HG03095 (cell line): ENCODE measurements around the gene AKAP6.

ENCODE experiments used
- ATAC-seq: cut with Tn5 transposase; IDR thresholded peaks from one replicate; pipeline ENCODE4 v1.9.1; 2021; ENCODE audit warnings: moderate library complexity; ENCODE audit not compliant: unreplicated experiment

The AKAP6 gene

DNA sequence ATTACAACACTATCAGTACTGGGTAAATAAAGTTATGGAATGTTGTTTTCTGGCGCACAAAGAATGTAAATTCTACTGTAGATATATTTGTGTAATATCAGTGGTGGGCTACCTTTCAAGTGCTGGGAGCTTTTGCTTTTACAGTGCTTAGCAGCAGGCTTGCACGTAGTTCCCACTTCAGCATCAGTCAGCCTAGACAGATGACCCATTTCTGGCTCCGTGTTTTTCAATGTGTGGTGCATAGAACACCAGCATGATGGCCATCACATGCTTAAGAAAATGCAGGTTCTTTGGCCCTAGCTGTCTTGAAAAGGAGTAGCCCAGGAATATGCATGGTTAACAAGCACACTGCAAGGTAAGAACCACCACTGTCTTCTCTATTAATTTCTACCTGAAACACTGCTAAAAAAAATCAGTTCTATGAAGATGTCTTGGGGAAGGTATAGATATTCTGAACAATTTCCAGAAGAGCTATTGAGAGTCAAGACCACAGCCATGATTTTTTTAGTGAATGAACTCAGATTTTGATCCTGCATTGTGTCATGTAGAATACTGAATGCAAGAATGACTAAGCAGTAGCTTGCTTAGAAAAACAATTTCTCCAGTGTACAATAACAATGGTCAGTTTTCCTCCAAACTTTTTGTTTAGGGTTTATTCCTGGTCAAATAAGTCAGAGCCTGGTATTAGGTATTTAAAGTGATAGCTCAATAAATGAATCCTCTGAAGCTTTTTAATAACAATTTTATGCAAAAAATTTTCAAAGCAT lies 195.7 kb downstream of the AKAP6 start:
- ATAC-seq = no peak

DNA sequence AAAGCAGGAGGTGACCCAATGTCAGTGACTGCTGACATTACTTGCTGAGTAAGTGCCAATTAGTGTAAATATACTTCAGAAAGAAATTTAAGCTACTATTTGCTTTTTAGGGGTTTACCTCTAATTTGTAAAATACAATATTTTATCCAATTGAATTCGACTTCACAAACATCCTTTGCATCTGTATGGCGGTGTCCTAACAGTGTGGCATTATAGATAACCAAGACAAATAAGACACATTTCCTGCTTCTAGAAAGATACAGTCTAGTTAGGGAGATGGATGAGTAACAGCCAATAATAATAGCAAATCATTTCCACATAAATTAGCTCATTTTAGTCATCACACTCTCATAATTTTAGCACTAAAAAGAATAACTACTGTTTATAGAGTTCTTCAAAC lies 196.5 kb downstream of the AKAP6 start:
- ATAC-seq = no peak

DNA sequence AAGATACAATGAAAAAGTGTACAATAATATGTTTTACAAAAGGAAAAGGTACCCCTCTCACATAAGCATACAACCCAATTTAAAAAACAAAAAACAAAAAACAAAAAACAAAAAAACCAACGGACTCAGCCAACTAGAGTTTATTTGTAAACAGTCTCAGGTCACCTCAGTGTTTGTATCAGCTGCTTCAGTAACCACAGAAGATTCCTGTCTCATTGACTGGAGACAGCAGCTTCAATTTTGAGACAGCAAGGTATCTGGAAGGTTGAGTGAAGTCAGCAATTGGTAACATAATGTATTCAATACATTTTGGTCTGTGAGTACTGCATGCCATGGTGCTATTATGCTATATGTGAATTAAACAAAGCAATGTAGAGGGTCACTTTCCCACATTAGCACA lies 201.7 kb downstream of the AKAP6 start:
- no peak for ATAC-seq

DNA sequence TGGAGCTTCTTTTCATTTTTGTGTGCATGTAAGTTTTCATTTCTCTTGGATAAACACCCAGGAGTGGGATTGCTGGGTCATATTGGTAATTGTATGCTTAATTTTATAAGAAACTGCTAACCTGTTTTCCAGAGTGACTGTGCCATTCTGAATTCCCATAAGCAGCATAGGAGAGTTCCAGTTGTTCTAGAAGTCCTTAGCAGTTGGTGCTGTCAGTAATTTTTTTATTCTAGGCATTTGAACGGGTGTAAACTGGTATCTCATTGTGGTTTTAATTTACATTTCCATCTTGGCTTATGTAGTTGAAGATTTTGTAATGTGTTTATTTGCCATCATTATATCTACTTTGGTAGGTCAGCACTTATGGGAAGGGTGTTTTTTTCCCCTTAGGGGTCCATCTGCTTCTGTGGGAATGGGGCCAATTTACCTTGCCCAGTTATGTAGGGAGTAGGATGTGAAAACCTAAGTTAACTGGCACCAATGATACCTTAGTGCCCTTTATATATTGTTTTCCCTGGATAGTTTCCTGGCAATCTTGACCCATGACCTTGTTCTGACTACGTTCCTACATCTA lies 202.9 kb downstream of the AKAP6 start:
- ATAC-seq = no peak

DNA sequence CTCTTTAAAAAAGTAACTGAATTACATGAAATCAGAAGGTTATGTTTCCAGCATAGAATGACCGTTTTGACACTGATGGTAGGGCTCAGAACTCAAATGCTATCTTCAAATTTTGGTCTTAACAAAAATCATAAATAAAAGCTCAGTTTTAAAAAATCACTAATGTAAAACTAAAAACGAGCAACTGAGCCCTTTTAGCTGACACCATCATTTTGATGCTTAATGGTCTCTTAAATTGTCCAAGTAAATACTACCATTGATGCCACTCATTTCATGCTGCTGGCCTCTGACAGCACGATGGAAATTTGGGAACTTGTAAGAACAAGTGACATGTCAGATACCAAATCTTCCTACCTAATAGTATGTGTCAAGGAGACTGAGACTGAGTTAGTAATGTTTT lies 205.0 kb downstream of the AKAP6 start:
- no peak for ATAC-seq

DNA sequence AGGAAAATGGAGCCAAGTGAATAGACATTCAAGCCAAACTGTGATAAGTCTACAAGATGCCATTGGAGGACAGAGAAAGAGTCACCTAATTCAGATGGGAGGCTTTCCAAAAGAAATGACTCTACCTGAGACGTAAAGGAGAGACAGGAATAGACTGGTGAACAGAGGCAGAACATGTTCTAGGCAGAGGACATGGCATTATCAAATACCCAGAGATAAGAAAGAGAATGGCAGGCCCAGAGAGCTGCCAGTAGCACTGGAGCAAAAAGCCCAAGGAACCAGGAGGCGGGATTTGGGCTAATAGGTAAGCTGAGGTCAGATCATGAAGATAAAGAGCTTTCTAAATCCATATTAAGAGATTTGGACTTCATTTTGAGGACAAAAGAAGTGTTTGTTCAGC lies 207.1 kb downstream of the AKAP6 start:
- no peak for ATAC-seq

DNA sequence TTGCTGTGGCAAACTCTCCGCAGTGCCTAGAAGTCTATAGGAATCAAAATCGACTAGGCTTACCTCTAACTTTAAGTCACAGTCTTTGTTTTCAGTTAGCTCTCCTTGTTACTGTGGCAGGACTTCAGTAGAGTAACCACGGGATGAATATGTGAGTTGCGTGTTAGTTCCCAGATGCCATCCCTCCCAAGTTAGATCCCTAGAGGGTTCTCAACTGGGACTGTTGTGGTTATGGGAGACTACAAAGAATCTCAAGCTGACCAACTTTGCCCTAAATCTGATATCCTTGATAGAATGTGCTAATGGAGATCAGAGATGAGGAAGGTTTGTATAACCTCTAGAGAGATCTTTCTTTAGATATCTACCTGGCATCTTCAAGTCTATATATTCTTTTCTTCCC lies 208.1 kb downstream of the AKAP6 start:
- no peak for ATAC-seq

DNA sequence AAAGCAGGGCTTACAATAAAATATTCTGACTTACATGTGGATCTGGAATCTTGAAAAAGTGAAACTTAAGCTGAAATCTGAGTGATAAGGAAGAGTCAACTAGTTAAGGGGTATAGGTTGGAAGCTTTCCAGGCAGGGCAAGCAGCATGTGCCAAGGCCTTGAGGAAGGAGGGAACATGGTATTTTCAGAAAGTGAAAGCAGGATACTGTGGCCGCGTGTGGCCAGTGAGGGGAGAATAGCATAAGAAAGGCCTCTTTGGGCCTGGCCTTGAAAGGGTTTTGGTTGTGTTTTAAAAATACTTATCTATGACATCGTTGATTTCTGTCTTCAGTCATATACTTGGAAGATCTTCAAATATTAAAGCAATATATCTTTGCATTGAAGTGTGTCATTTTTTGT lies 213.4 kb downstream of the AKAP6 start:
- no peak for ATAC-seq

DNA sequence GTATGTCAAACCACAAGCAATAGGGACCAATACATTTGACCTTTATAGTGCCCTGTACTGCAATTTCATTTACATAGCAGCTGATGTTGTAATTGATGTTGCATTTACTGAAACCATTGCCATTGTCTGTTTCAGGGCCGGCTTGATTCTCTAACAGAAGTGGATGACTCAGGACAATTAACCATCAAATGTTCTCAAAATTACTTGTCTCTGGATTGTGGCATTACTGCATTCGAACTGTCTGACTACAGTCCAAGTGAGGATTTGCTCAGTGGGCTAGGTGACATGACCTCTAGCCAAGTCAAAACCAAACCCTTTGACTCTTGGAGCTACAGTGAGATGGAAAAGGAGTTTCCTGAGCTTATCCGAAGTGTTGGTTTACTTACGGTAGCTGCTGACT lies 216.0 kb downstream of the AKAP6 start:
- no peak for ATAC-seq

DNA sequence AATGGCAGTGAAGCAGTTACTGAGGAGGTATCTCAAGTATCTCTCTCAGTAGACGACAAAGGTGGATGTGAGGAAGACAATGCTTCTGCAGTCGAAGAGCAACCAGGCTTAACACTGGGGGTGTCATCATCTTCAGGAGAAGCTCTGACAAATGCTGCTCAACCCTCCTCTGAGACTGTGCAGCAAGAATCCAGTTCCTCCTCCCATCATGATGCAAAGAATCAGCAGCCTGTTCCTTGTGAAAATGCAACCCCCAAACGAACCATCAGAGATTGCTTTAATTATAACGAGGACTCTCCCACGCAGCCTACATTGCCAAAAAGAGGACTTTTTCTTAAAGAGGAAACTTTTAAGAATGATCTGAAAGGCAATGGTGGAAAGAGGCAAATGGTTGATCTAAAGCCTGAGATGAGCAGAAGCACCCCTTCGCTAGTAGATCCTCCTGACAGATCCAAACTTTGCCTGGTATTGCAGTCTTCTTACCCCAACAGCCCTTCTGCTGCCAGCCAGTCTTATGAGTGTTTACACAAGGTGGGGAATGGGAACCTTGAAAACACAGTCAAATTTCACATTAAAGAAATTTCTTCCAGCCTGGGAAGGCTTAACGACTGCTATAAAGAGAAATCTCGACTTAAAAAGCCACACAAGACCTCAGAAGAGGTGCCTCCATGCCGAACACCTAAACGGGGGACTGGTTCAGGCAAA lies 216.6 kb downstream of the AKAP6 start:
- ATAC-seq = no peak

DNA sequence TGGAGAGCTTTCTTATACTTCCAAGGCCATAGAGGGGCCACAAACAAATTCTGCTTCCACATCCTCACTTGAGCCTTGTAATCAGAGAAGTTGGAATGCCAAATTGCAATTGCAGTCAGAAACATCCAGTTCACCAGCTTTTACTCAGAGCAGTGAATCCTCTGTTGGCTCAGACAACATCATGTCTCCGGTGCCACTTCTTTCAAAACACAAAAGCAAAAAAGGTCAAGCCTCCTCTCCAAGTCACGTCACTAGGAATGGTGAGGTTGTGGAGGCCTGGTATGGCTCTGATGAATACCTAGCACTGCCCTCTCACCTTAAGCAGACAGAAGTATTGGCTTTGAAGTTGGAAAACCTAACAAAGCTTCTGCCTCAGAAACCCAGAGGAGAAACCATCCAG lies 217.1 kb downstream of the AKAP6 start:
- ATAC-seq = no peak

DNA sequence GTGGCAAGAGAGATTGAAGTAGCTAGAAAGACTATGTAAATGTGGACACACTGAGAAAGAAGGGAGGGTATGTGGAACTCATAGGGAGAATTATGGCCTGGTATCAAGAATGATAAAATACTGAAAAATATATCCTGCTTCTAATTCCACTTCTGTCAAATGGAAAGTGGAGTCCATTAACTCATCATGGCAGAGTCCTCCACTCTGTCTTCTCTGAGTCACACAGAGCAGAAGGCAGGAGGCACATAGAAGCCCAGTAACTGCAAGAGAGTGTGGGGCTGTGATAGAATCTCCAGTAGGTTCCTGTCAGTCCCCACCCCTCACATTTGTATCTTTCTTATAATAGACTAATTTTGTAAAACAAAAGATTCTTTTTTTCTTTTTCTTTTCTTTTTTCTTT lies 223.7 kb downstream of the AKAP6 start:
- ATAC-seq = no peak

DNA sequence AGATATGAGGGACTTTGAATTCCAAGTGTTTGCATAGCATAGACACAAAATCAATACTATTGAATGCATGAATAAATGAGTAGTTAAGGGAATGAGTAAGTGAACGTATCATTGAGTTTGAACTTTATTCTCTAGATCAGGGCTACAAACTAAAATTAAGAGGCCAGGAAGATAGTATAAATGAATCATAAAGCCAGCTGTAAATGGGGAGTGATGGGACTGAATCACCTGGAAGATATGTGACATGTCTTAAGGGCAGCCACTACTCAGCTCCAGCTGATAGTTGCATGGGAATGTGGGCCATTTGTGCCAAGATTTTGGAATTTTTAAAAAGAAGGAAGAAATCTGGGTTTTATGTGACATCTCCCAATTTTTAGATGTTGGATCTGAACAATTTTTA lies 229.9 kb downstream of the AKAP6 start:
- ATAC-seq = no peak

DNA sequence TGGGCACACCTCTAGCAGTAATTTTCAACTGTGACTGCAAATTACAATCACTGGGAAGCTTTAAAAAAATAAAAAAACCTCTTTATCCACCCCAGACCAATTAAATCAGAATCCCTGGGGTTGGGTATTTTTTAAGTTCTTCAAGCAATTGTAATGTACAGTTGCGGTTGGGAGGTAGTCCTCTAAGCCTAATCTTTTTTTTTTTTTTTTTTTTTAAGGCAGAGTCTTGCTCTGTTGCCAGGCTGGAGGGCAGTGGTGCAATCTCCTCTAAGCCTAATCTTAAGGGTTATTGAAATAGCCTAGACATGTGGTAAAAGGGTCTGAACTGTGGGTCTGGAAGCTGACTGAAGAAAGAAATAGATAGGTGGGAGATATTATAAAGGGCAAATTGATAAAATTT lies 230.5 kb downstream of the AKAP6 start:
- no peak for ATAC-seq

DNA sequence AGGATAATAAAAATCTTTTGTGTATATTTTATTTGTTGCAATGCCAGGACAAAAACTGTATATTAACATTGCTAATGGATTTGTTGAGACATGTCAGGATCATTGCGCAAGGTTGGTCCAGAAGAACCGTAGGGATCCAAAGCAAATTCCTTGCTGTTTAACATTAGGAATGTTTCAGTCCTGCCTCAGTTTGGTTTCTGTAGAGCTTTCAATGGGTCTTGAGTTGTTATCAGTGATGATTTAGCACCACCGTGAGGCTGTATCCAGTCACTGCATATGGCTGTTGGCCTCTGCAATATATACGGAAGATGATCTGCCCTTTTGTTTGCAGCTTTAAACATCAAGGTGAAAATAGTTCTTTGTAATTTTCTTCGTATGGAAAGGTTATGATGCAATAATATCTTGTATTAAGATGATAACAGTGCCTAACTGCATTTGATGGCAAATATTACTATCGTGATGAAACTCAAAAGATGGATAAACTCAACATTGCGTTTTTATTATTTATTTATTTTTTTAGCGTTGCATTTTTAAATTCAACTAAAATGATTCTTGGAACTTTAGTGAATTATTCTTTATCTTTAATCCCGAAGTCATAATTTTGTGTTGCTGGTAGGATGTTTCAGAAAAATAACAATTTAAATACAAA lies 231.2 kb downstream of the AKAP6 start:
- peak; percentile 83 for ATAC-seq

DNA sequence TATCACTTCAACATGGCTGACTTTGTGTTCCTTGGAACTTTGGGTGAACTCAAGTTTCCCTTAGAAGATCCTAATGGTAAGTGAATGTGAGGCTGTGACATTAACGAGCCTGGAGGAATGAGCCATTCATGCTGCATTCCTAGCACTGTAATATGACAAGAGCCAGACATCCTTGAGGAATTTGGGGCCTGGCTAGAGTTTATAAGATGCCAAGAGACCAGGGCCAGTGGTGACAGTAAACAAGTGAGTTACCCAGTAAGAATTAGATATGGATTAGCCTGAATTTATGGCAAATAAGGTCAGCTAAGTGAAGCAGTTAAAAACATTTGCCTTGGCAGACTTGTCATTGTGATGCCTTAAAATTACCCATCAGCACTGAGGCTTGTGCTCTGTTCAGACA lies 232.4 kb downstream of the AKAP6 start:
- ATAC-seq = no peak

DNA sequence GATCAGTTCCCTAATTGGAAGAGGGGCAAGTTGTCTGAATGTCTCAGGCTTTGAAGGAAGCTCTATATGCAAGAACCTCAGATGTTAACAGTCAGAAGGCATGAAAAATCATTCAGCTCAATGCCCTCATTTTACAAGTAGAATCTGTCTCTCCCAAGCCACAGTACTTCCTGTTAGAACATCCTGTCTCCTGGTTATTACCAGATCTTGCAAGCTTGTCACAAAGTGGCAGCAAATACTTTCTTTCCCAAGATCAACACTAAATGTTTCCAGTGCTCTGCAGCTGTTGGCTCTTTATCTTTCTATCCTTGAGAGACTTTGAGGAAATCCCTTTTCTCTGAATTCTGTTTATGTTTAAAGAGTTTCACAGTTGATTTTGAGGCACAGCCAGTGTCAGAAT lies 235.5 kb downstream of the AKAP6 start:
- ATAC-seq = no peak

DNA sequence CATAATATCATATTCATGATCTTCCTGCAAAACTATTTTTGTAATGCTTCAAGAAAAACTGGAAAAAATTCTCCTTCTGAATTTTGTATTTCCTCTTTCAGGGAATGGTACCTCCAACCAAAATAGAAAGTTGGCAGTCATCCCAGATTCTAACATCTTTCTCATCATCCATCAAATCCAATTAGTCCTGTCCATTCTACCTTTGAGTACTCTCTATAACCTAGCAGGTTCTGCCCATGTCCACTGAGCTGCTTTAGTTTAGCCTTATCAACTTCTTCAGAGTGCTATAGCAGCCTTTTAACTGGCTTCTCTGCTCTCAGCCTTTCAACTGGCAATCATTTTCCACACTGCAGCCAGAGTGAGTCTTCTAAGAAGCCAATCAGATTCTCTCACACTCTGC lies 236.2 kb downstream of the AKAP6 start:
- no peak for ATAC-seq

DNA sequence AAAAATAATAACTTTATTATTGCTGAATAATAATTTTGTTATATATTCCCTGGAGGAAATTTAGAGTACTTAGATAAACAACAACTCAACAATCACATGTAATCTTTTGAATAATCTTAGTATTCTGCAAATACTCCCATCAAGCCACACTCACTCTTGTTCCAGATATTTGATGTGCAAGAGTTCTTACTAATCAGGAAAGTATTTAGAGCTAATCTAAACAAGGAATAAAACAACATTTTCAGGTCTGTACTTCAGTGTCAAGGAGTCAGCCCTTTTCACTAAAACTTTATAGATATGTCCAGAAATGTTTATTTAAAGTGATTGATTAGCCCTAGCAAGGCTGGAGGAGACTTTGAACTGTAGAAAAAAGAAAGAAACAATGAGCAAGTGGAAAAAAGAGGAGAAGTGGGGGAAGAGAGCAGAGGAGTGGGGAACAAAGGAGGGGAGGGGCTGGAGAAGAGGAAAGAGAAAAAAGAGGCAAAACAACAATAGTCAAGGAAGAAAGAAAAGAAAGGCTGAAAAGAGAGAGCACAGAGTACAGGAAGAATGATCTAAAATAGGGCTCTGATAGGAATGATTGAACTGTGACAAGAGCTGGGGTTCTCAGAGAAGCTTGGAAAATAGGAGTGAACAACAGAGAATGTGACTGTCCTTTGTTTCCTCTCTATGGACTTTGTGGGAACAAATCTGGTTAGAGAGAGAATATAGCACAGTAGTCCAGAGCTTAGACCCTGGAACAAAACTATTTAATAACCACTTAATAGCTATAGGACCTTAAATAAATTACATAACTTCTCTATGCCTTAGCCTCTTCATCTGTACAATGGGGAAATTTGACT lies 238.7 kb downstream of the AKAP6 start:
- no peak for ATAC-seq

DNA sequence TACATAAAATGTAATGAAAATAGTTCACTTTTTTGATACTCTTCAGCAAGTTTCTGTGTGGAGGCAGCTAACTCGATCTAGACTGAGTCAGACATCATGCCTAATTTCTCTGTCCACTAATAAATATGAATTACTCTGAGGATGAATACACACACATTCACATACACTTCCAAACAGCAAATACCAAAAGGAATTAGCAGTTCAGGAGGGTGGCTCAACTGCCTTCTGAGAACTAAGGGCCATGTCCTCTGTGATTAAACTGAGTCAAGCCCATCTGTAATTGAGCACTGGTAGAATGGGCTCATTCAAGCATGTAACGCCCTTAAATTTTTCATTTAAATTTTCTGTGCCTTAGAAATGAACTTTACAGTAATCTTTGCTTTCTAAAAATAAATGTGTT lies 242.5 kb downstream of the AKAP6 start:
- ATAC-seq = no peak
